HEK293 (cell line): Measurements from ENCODE around the gene CDH26.

Source experiments
- CTCF ChIA-PET: fragments of 350-600 bp; formaldehyde crosslinking; extraction: SDS; loops from one replicate; lab custom pipeline; 2021; ENCODE audit warnings: antibody characterized with exemption; lab: Yijun Ruan, JAX
- POLR2A ChIA-PET: fragments of 300-600 bp; formaldehyde crosslinking; extraction: SDS; loops from one replicate; lab custom pipeline; 2020; ENCODE audit warnings: antibody characterized with exemption, inconsistent platforms; lab: Yijun Ruan, JAX
- H3K27ac ChIP-seq: fragments of 200-500 bp; sonication (Bioruptor generic); 2 replicates; pipeline ENCODE4 v1.5.1; 2014; ENCODE audit warnings: low read depth, low read length, control low read depth, inconsistent platforms; ENCODE audit errors: extremely low read depth
- H3K36me3 ChIP-seq, 2 experiments: fragments of 200-500 bp in 1 of 2; sonication (Bioruptor generic) in 1 of 2; 1 replicate in 1 of 2; 2 replicates in 1 of 2; pipeline ENCODE4 v1.5.1; 2014 to 2017; ENCODE audit warnings: inconsistent platforms in 2 of 2, low read length in 2 of 2; ENCODE audit not compliant: control insufficient read depth in 2 of 2, insufficient read depth in 1 of 2
- H3K4me1 ChIP-seq: fragments of 200-500 bp; sonication (Bioruptor generic); 2 replicates; pipeline ENCODE4 v1.5.1; 2014; ENCODE audit warnings: mild to moderate bottlenecking, low read length, inconsistent platforms; ENCODE audit not compliant: control insufficient read depth, insufficient read depth
- H3K4me3 ChIP-seq: 2 replicates; pipeline ENCODE4 v1.5.1; 2011; ENCODE audit warnings: low read depth, mild to moderate bottlenecking, control low read depth, low read length, moderate library complexity
- H3K9me3 ChIP-seq: fragments of 200-500 bp; sonication (Bioruptor generic); 2 replicates; pipeline ENCODE4 v1.5.1; 2014; ENCODE audit warnings: low read depth, low read length, inconsistent platforms; ENCODE audit not compliant: control insufficient read depth, insufficient read depth
- SALL2 ChIP-seq: fragments of 450-650 bp; formaldehyde crosslinking; IDR thresholded peaks from 2 replicates; pipeline ENCODE4 v1.5.0; 2017; ENCODE audit warnings: missing biosample characterization, mild to moderate bottlenecking, missing genetic modification characterization, borderline replicate concordance
- SCRT1 ChIP-seq: fragments of 450-650 bp; formaldehyde crosslinking; IDR thresholded peaks from 2 replicates; pipeline ENCODE4 v1.5.1; 2016; ENCODE audit warnings: missing biosample characterization, missing genetic modification characterization, borderline replicate concordance
- SETDB1 ChIP-seq: IDR thresholded peaks from one replicate; pipeline ENCODE4 v1.6.1; 2017; ENCODE audit warnings: mild to moderate bottlenecking, low read length, moderate library complexity, mixed read lengths; ENCODE audit not compliant: insufficient read length
- SP3 ChIP-seq: fragments of 450-650 bp; formaldehyde crosslinking; IDR thresholded peaks from 2 replicates; pipeline ENCODE4 v1.5.1; 2016; ENCODE audit warnings: missing biosample characterization, missing genetic modification characterization
- ZBTB20 ChIP-seq: fragments of 450-650 bp; formaldehyde crosslinking; IDR thresholded peaks from 2 replicates; pipeline ENCODE4 v1.5.1; 2016; ENCODE audit warnings: missing biosample characterization, missing genetic modification characterization
- ZBTB8A ChIP-seq: fragments of 450-650 bp; formaldehyde crosslinking; IDR thresholded peaks from 2 replicates; pipeline ENCODE4 v1.5.1; 2016; ENCODE audit warnings: missing biosample characterization, missing genetic modification characterization
- ZNF133 ChIP-seq: fragments of 450-650 bp; formaldehyde crosslinking; IDR thresholded peaks from 2 replicates; pipeline ENCODE4 v1.5.1; 2016; ENCODE audit warnings: missing biosample characterization, missing genetic modification characterization
- ZNF175 ChIP-seq: fragments of 450-650 bp; formaldehyde crosslinking; IDR thresholded peaks from 2 replicates; pipeline ENCODE4 v1.5.1; 2016; ENCODE audit warnings: missing biosample characterization, missing genetic modification characterization
- ZNF19 ChIP-seq: fragments of 450-650 bp; formaldehyde crosslinking; IDR thresholded peaks from 2 replicates; pipeline ENCODE4; 2016; ENCODE audit warnings: missing biosample characterization, missing genetic modification characterization, low read depth
- ZNF394 ChIP-seq: fragments of 450-650 bp; formaldehyde crosslinking; IDR thresholded peaks from 2 replicates; pipeline ENCODE4 v1.5.1; 2016; ENCODE audit warnings: missing biosample characterization, missing genetic modification characterization, mild to moderate bottlenecking, moderate library complexity, borderline replicate concordance
- ZNF423 ChIP-seq: fragments of 450-650 bp; formaldehyde crosslinking; IDR thresholded peaks from 2 replicates; pipeline ENCODE4 v1.5.1; 2016; ENCODE audit warnings: missing biosample characterization, missing genetic modification characterization
- ZNF558 ChIP-seq: fragments of 450-650 bp; formaldehyde crosslinking; IDR thresholded peaks from 2 replicates; pipeline ENCODE4 v1.5.1; 2016; ENCODE audit warnings: missing biosample characterization, missing genetic modification characterization
- ZNF664 ChIP-seq: fragments of 450-650 bp; formaldehyde crosslinking; IDR thresholded peaks from 2 replicates; pipeline ENCODE4 v1.5.1; 2016; ENCODE audit warnings: missing biosample characterization, missing genetic modification characterization
- ZNF76 ChIP-seq: fragments of 450-650 bp; formaldehyde crosslinking; IDR thresholded peaks from 2 replicates; pipeline ENCODE4; 2016; ENCODE audit warnings: low read depth, missing biosample characterization, missing genetic modification characterization, borderline replicate concordance
- ZSCAN23 ChIP-seq: fragments of 450-650 bp; formaldehyde crosslinking; IDR thresholded peaks from 2 replicates; pipeline ENCODE4 v1.5.1; 2016; ENCODE audit warnings: missing biosample characterization, missing genetic modification characterization
- TF ChIP-seq, protein P1 (sequence below): fragments of 450-650 bp; formaldehyde crosslinking; IDR thresholded peaks from 2 replicates; pipeline ENCODE4 v1.5.1; 2016; ENCODE audit warnings: missing biosample characterization, missing genetic modification characterization
- TF ChIP-seq, protein P2 (sequence below): fragments of 450-650 bp; formaldehyde crosslinking; IDR thresholded peaks from 2 replicates; pipeline ENCODE4 v1.5.1; 2017; ENCODE audit warnings: missing biosample characterization, missing genetic modification characterization
- TF ChIP-seq, protein P3 (sequence below): fragments of 450-650 bp; formaldehyde crosslinking; IDR thresholded peaks from 2 replicates; pipeline ENCODE4 v1.5.1; 2016; ENCODE audit warnings: missing biosample characterization, missing genetic modification characterization, borderline replicate concordance
- TF ChIP-seq, protein P4 (sequence below): fragments of 450-650 bp; formaldehyde crosslinking; IDR thresholded peaks from 2 replicates; pipeline ENCODE4 v1.5.1; 2016; ENCODE audit warnings: missing biosample characterization, missing genetic modification characterization
- TF ChIP-seq, protein P5 (sequence below): fragments of 450-650 bp; IDR thresholded peaks from 2 replicates; pipeline ENCODE4 v1.5.1; 2018; ENCODE audit warnings: missing biosample characterization, missing genetic modification characterization

CDH26 gene

DNA sequence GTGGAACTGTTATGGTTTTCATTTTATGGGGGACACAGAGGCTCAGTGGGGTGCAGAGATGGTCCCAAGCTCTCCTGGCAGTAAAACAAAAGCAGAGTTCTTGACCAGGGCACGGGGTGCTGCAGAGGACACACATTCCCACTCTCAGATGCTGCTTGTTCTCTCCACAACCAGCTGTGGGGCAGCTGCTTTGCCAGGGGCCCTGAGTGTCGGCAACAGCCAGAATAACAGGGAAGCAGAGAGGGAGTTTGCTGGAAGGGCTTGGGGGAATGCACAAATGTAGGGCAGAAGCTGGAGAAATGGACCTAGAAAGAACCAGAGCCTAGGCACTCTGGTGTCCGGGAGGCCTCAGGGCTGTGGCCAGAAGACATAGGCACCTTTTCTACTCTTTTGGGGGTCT is 93.7 kb downstream of the CDH26 start (continued):
- no peak for TF ChIP-seq ZNF664

DNA sequence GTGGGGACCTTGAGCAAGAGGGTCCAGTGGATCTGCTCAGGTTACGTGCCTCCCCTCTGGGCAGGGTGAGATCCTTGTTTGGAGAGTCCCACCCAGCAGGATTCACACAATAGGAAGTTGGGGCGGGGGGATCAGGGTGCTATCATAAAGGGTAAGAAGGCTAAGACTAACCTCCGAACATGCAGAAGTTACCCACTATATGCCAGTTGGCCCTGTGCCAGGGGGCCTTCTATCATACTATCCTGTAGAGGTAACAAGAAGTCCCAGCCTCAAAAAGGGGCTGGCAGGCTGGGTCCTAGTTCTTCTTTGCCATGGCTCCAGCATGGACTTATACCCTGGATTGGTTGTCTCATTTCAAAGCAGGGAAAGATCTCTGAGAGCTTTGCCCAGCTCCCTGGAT is 94.1 kb downstream of the CDH26 start:
- ChIA-PET CTCF (interaction anchor here (0.7 to 1.2 kb wide), 4 partner anchors 39 to 311 kb away, joined by 3 to 4 read pairs (median 4); no protein-coding TSS in a partner anchor), POLR2A (no interaction called here)
- Histone ChIP-seq H3K36me3 (no peaks in the 10 kb centered on the region), H3K9me3 (no peaks in the 10 kb centered on the region), H3K4me3 (no peak overlapping the region), H3K4me1 (no peaks in the 10 kb centered on the region), H3K27ac (no peak overlapping the region)
- TF ChIP-seq ZSCAN23 (tag by site-specific recombination) (no peak), ZNF19 (tag by site-specific recombination) (no peak), ZNF133 (no peak), ZBTB20 (tag by site-specific recombination) (no peak), ZNF76 (tag by site-specific recombination) (no peak)
- TF ChIP-seq, protein P1, sequence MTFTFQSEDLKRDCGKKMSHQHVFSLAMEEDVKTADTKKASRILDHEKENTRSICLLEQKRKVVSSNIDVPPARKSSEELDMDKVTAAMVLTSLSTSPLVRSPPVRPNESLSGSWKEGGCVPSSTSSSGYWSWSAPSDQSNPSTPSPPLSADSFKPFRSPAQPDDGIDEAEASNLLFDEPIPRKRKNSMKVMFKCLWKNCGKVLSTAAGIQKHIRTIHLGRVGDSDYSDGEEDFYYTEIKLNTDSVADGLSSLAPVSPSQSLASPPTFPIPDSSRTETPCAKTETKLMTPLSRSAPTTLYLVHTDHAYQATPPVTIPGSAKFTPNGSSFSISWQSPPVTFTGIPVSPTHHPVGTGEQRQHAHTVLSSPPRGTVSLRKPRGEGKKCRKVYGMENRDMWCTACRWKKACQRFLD (tag by site-specific recombination) = no peak
- TF ChIP-seq, protein P2, sequence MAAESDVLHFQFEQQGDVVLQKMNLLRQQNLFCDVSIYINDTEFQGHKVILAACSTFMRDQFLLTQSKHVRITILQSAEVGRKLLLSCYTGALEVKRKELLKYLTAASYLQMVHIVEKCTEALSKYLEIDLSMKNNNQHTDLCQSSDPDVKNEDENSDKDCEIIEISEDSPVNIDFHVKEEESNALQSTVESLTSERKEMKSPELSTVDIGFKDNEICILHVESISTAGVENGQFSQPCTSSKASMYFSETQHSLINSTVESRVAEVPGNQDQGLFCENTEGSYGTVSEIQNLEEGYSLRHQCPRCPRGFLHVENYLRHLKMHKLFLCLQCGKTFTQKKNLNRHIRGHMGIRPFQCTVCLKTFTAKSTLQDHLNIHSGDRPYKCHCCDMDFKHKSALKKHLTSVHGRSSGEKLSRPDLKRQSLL (tag by site-specific recombination) = no peak

DNA sequence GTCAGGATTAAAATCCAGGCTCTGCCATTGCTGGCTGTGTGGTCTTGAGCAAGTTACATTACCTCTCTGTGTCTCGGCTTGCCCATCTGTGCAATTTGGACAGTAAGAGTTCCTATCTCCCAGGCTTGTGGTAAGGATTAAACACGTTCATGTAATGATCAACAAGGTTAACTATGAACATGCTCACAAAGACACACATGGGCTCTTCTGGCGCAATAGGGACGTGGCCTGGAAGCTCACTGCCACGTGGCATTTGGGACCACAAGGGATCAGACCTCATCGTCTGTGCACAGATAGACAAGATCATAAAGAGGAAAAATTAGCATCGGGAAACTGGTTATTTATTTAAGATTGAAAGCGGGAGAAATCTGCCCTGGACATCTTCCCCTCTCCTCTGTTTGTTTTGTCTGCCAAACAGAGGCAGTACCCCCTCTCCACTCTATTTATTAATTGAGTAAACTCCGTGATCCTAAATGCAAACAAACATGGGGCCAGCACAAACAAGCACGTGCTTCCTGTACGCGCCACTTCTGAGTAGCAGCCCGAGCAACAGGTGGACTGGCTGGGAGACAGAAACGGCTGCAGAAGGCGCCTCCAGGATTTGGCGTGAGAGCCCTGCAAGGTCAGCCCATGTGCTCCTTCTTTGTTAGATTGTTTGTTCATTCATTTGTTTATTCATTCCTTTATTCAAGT is 95.0 kb downstream of the CDH26 start:
- Histone ChIP-seq H3K4me3 (no peak overlapping the region), H3K4me1 (peaks cover 6% of the 10 kb centered on the region; the same call in 1 of the 2 replicates), H3K9me3 (no peaks in the 10 kb centered on the region), H3K27ac (no peak overlapping the region), H3K36me3 (no peaks in the 10 kb centered on the region)
- POLR2A ChIA-PET = no interaction called here
- CTCF ChIA-PET = interaction anchor here (0.7 to 1.2 kb wide), 3 partner anchors 40 to 310 kb away, joined by 3 to 4 read pairs (median 4); no protein-coding TSS in a partner anchor
- TF ChIP-seq, protein P3, sequence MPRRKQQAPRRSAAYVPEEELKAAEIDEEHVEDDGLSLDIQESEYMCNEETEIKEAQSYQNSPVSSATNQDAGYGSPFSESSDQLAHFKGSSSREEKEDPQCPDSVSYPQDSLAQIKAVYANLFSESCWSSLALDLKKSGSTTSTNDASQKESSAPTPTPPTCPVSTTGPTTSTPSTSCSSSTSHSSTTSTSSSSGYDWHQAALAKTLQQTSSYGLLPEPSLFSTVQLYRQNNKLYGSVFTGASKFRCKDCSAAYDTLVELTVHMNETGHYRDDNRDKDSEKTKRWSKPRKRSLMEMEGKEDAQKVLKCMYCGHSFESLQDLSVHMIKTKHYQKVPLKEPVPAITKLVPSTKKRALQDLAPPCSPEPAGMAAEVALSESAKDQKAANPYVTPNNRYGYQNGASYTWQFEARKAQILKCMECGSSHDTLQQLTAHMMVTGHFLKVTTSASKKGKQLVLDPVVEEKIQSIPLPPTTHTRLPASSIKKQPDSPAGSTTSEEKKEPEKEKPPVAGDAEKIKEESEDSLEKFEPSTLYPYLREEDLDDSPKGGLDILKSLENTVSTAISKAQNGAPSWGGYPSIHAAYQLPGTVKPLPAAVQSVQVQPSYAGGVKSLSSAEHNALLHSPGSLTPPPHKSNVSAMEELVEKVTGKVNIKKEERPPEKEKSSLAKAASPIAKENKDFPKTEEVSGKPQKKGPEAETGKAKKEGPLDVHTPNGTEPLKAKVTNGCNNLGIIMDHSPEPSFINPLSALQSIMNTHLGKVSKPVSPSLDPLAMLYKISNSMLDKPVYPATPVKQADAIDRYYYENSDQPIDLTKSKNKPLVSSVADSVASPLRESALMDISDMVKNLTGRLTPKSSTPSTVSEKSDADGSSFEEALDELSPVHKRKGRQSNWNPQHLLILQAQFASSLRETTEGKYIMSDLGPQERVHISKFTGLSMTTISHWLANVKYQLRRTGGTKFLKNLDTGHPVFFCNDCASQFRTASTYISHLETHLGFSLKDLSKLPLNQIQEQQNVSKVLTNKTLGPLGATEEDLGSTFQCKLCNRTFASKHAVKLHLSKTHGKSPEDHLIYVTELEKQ (tag by site-specific recombination) = no peak
- TF ChIP-seq ZNF558 (tag by site-specific recombination) (no peak), SALL2 (tag by site-specific recombination) (no peak), ZNF133 (no peak), ZNF394 (no peak), ZBTB8A (tag by site-specific recombination) (no peak), SETDB1 (peak; percentile 16), ZNF423 (tag by site-specific recombination) (no peak), ZNF175 (tag by site-specific recombination) (no peak), SP3 (no peak), SCRT1 (tag by site-specific recombination) (peak; percentile 70; the same call in 1 of the 2 replicates)
- TF ChIP-seq, protein P4, sequence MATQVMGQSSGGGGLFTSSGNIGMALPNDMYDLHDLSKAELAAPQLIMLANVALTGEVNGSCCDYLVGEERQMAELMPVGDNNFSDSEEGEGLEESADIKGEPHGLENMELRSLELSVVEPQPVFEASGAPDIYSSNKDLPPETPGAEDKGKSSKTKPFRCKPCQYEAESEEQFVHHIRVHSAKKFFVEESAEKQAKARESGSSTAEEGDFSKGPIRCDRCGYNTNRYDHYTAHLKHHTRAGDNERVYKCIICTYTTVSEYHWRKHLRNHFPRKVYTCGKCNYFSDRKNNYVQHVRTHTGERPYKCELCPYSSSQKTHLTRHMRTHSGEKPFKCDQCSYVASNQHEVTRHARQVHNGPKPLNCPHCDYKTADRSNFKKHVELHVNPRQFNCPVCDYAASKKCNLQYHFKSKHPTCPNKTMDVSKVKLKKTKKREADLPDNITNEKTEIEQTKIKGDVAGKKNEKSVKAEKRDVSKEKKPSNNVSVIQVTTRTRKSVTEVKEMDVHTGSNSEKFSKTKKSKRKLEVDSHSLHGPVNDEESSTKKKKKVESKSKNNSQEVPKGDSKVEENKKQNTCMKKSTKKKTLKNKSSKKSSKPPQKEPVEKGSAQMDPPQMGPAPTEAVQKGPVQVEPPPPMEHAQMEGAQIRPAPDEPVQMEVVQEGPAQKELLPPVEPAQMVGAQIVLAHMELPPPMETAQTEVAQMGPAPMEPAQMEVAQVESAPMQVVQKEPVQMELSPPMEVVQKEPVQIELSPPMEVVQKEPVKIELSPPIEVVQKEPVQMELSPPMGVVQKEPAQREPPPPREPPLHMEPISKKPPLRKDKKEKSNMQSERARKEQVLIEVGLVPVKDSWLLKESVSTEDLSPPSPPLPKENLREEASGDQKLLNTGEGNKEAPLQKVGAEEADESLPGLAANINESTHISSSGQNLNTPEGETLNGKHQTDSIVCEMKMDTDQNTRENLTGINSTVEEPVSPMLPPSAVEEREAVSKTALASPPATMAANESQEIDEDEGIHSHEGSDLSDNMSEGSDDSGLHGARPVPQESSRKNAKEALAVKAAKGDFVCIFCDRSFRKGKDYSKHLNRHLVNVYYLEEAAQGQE = no peak
- TF ChIP-seq, protein P5, sequence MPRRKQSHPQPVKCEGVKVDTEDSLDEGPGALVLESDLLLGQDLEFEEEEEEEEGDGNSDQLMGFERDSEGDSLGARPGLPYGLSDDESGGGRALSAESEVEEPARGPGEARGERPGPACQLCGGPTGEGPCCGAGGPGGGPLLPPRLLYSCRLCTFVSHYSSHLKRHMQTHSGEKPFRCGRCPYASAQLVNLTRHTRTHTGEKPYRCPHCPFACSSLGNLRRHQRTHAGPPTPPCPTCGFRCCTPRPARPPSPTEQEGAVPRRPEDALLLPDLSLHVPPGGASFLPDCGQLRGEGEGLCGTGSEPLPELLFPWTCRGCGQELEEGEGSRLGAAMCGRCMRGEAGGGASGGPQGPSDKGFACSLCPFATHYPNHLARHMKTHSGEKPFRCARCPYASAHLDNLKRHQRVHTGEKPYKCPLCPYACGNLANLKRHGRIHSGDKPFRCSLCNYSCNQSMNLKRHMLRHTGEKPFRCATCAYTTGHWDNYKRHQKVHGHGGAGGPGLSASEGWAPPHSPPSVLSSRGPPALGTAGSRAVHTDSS (tag by site-specific recombination) = no peak
